ENCODE data around the gene WDTC1. TPM values are rescaled to one million over a fixed set of nuclear protein-coding genes. Genes with fewer than 3 reads are reported as not detected.

The WDTC1 gene
- total RNA-seq, 2 donors from 2014 or later: 22.7 to 28.3 TPM

DNA sequence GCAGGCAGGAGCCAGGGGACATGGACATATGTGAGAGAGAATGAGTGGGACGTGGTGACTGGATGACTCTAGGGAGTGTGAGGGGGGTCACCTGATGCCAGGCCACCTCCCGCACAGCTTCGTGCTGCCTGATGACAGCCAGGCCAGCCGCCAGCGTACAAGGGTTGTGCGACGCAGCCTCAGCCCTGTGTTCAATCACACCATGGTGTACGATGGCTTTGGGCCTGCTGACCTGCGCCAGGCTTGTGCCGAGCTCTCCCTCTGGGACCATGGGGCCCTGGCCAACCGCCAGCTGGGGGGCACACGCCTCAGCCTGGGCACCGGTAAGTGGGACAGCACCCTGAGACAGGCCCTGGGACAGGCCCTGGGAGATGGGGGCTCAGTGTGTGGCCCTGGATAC lies 118.7 kb downstream of the WDTC1 start:
- H3K27me3 ChIP-seq: no peaks in the 10 kb centered on the region
- no peak overlapping the region for H3K27ac ChIP-seq
- DNase-seq (no peak), ATAC-seq (no peak)
- 85 to 97% methylated on average over 5 to 13 of the region's 13 CpGs for WGBS, 2 donors
- peaks cover 41% of the 10 kb centered on the region for H3K4me1 ChIP-seq
- TF ChIP-seq, protein P1, sequence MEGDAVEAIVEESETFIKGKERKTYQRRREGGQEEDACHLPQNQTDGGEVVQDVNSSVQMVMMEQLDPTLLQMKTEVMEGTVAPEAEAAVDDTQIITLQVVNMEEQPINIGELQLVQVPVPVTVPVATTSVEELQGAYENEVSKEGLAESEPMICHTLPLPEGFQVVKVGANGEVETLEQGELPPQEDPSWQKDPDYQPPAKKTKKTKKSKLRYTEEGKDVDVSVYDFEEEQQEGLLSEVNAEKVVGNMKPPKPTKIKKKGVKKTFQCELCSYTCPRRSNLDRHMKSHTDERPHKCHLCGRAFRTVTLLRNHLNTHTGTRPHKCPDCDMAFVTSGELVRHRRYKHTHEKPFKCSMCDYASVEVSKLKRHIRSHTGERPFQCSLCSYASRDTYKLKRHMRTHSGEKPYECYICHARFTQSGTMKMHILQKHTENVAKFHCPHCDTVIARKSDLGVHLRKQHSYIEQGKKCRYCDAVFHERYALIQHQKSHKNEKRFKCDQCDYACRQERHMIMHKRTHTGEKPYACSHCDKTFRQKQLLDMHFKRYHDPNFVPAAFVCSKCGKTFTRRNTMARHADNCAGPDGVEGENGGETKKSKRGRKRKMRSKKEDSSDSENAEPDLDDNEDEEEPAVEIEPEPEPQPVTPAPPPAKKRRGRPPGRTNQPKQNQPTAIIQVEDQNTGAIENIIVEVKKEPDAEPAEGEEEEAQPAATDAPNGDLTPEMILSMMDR (IDR thresholded peaks at IDR 0.05): no peak
- TF ChIP-seq POLR2A (IDR thresholded peaks at IDR 0.05): no peak
- intact Hi-C loops (cut with DNase I): no loop called here
- no peaks in the 10 kb centered on the region for H3K9me3 ChIP-seq
- no peak overlapping the region for H3K4me3 ChIP-seq
- H3K36me3 ChIP-seq (replicated peaks in 1 of 2; ENCODE audit: insufficient read depth in 1 of 2, low read depth in 2 of 2): no peaks in the 10 kb centered on the region

GRCh38 chr1:27353629-27354028 lies 119.2 kb downstream of the WDTC1 start:
- peaks cover 41% of the 10 kb centered on the region for H3K4me1 ChIP-seq
- intact Hi-C loops (cut with DNase I): no loop called here
- H3K27ac ChIP-seq: no peak overlapping the region
- TF ChIP-seq POLR2A (IDR thresholded peaks at IDR 0.05): no peak
- TF ChIP-seq, protein P1 (IDR thresholded peaks at IDR 0.05): no peak
- H3K27me3 ChIP-seq: no peaks in the 10 kb centered on the region
- 86 to 92% methylated on average over 3 of the region's 3 CpGs for WGBS, 2 donors
- H3K4me3 ChIP-seq: no peak overlapping the region
- H3K9me3 ChIP-seq: no peaks in the 10 kb centered on the region
- H3K36me3 ChIP-seq (replicated peaks in 1 of 2; ENCODE audit: insufficient read depth in 1 of 2, low read depth in 2 of 2): no peaks in the 10 kb centered on the region
- ATAC-seq (no peak), DNase-seq (no peak)

- Histone ChIP-seq H3K9me3 (no peaks in the 10 kb centered on the region), H3K27me3 (no peaks in the 10 kb centered on the region), H3K27ac (no peak overlapping the region), H3K36me3 (replicated peaks in 1 of 2; ENCODE audit: insufficient read depth in 1 of 2, low read depth in 2 of 2) (no peaks in the 10 kb centered on the region), H3K4me3 (no peak overlapping the region), H3K4me1 (peaks cover 28% of the 10 kb centered on the region)
- no peak for TF ChIP-seq POLR2A (IDR thresholded peaks at IDR 0.05)
- TF ChIP-seq, protein P1 (IDR thresholded peaks at IDR 0.05): no peak
- intact Hi-C loops (cut with DNase I): loop anchor here (5.0 kb wide), 1 partner anchor 37 kb away; the partner anchor contains the start of gene GPR3
- DNase-seq (no peak), ATAC-seq (no peak)
- 88 to 90% methylated on average over 5 of the region's 5 CpGs for WGBS, 2 donors
Observed at GRCh38 chr1:27355683-27356082, 121.3 kb downstream of the WDTC1 start.

GRCh38 chr1:27356277-27356618 lies 121.8 kb downstream of the WDTC1 start:
- 96% methylated on average over 13 of the region's 13 CpGs for WGBS, 2 donors
- Histone ChIP-seq H3K4me3 (no peak overlapping the region), H3K4me1 (peaks cover 24% of the 10 kb centered on the region), H3K27me3 (no peaks in the 10 kb centered on the region), H3K9me3 (no peaks in the 10 kb centered on the region), H3K27ac (no peak overlapping the region), H3K36me3 (replicated peaks in 1 of 2; ENCODE audit: insufficient read depth in 1 of 2, low read depth in 2 of 2) (no peaks in the 10 kb centered on the region)
- TF ChIP-seq, protein P1 (IDR thresholded peaks at IDR 0.05): no peak
- TF ChIP-seq POLR2A (IDR thresholded peaks at IDR 0.05): no peak
- intact Hi-C loops (cut with DNase I): loop anchor here (5.0 kb wide), 1 partner anchor 36 kb away; the partner anchor contains the start of gene GPR3
- ATAC-seq (no peak), DNase-seq (no peak)

GRCh38 chr1:27356619-27357280 lies 122.3 kb downstream of the WDTC1 start:
- Histone ChIP-seq H3K9me3 (no peaks in the 10 kb centered on the region), H3K27me3 (no peaks in the 10 kb centered on the region), H3K4me1 (peaks cover 22% of the 10 kb centered on the region), H3K36me3 (replicated peaks in 1 of 2; ENCODE audit: insufficient read depth in 1 of 2, low read depth in 2 of 2) (no peaks in the 10 kb centered on the region), H3K4me3 (no peak overlapping the region), H3K27ac (peak overlapping the region in 1 of 4 donors; percentile 17)
- intact Hi-C loops (cut with DNase I): loop anchor here (5.0 kb wide), 1 partner anchor 36 kb away; the partner anchor contains the start of gene GPR3
- TF ChIP-seq, protein P1 (IDR thresholded peaks at IDR 0.05): no peak
- TF ChIP-seq POLR2A (IDR thresholded peaks at IDR 0.05): no peak
- DNase-seq (peak in 3 of 4 donors; percentile 29 to 53 (median 47)), ATAC-seq (peak; percentile 9)
- WGBS, 2 donors: 58 to 65% methylated on average over 2 to 35 of the region's 37 CpGs

Data from body of pancreas (tissue), 4 donors.